OCI-LY1 (cell line): ENCODE results near the gene DOCK1.

Source experiments
- EZH2 ChIP-seq: fragments of 200-600 bp; sonication (generic), shearing (Covaris generic); IDR thresholded peaks from 2 replicates; pipeline ENCODE4 v1.8.0; 2017; ENCODE audit warnings: borderline replicate concordance, mixed run types, mild to moderate bottlenecking, antibody characterized with exemption, low read length, moderate library complexity, mixed read lengths
- TF ChIP-seq, protein P1 (sequence below): fragments of 200-600 bp; sonication (generic), shearing (Covaris generic); IDR thresholded peaks from 2 replicates; pipeline ENCODE4 v1.5.1; 2017; ENCODE audit warnings: mild to moderate bottlenecking, antibody characterized with exemption, low read length, moderate library complexity, mixed read lengths

DNA sequence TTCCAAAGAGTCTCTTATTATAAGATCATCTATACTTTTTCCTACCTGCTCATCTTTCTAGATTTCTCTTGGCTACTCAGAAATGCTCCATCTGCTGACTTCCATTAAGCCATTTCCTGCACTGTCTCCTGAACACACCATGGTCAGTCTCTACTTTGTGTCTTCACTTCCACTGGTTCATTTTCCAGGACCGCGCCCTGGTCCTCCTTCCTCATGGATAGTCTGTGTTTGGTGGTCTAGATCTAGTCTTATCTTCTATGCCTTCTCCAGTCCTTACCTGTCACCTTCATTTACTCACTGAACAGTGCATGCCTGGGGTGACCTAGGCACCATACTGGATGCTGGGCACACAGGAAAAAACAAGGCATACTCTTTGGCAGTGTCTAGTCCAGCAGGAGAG is 279.4 kb downstream of the DOCK1 start:
- TF ChIP-seq, protein P1, sequence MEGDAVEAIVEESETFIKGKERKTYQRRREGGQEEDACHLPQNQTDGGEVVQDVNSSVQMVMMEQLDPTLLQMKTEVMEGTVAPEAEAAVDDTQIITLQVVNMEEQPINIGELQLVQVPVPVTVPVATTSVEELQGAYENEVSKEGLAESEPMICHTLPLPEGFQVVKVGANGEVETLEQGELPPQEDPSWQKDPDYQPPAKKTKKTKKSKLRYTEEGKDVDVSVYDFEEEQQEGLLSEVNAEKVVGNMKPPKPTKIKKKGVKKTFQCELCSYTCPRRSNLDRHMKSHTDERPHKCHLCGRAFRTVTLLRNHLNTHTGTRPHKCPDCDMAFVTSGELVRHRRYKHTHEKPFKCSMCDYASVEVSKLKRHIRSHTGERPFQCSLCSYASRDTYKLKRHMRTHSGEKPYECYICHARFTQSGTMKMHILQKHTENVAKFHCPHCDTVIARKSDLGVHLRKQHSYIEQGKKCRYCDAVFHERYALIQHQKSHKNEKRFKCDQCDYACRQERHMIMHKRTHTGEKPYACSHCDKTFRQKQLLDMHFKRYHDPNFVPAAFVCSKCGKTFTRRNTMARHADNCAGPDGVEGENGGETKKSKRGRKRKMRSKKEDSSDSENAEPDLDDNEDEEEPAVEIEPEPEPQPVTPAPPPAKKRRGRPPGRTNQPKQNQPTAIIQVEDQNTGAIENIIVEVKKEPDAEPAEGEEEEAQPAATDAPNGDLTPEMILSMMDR, result no peak
- TF ChIP-seq EZH2, result no peak
